Measurements from ENCODE around the gene RNF5.
"Not testable (repeated sequence)": the region's sequence is repeated elsewhere in the genome, so short reads cannot be mapped to it uniquely, and the experiment has no call there.

RNF5 gene

DNA sequence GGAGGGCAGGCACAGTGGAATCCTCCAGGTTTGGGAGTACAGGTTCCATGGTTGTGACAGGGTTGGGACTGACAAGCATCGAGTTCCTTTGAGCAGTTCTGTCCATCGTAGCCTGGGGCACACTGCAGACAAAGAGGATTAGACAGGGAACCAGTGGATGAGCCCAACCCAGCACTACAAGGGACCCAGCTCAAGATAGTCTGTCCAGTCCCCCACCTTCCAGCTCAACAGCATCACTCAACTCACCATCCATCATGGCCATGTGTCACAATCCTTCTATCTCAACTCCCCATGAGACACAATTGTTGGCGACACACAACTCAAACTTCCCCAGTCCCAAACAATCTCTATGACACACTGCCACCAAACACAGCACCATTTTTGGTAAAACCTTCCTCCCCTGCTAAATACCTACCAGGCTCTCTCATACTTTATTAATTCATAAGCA lies 26.1 kb downstream of the RNF5 start:
- DNase-seq (ENCODE audit: low read depth in 2 of 2): no peak

DNA sequence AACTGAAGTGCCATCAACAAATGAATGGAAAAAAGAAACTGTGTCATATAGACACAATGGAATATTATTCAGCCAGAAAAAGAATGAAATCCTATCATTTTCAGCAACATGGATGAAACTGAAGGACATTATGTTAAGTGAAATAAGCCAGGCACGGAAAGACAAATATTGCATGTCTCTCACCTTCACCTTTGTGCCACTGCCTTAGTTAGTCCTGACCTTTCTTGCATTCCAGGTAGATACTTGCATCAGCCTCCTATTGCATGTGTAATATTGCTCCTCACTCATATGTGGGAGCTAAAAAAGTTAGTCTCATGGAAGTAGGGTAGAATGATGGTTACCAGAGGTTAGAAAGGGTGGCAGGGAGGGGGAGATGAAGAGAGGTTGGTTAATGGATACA lies 30.8 kb downstream of the RNF5 start:
- no peak for DNase-seq (ENCODE audit: low read depth in 2 of 2)

DNA sequence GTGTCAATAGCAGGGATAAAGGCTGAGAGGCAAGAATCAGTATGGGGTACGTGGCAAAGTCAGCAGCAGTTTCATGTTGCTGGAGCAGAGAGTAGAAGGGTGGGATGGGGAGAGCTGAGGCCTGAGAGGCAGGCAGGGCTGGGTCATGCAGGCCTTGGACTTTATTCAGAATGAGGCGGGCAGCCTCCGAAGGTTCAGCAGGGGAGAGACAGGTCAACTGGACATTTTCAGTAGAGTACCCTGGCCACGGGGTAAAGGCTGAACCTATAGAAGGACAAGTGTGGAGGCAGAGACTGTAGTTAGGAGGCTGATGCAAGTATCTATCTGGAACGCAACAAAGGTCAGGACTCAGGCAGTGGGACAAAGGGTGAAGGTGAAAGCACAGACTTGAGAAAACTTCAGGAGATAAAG lies 32.0 kb downstream of the RNF5 start:
- no peak for DNase-seq (ENCODE audit: low read depth in 2 of 2)

GRCh38 chr6:32211432-32211831 lies 33.2 kb downstream of the RNF5 start:
- DNase-seq (ENCODE audit: low read depth in 2 of 2): not testable (repeated sequence)

DNA sequence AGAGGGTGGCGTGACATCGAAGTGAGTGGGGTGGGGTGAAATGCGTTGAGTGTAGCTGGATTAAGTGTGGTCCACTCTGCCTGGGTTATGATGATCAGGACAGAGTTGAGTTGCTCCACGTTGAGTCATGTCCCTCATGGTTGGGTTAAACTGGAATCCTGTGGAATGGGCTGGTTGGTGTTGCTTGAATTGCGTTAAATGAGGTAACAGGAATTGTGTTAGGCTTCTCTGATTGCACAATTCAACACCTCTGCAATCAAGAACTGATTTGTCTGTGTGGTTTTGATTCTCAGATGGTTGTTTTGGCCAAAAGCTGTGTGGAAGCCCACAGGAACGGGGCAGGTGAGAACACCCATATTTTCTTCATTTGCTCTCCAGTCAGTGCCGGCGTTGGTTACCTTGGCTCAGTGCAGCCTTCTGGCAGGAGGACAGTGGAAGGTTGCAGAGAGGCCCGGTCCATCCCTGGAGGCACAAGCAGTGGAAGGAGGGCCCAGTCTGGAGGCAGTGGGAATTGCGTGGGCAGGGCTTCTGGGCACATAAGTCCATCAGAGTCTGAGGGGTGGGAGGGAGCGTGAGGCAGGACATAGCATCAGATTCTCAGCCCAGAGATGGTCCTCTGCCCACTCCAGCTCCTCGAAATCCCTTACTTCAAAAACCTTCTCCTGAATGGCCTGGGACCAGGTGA lies 34.0 kb downstream of the RNF5 start:
- DNase-seq (ENCODE audit: low read depth in 2 of 2): no peak

- DNase-seq (ENCODE audit: low read depth in 2 of 2): no peak
These were observed 35.4 kb downstream of the RNF5 start for GRCh38 chr6:32213649-32214048.

GRCh38 chr6:32214126-32214525 lies 35.9 kb downstream of the RNF5 start:
- DNase-seq (ENCODE audit: low read depth in 2 of 2): no peak

DNA sequence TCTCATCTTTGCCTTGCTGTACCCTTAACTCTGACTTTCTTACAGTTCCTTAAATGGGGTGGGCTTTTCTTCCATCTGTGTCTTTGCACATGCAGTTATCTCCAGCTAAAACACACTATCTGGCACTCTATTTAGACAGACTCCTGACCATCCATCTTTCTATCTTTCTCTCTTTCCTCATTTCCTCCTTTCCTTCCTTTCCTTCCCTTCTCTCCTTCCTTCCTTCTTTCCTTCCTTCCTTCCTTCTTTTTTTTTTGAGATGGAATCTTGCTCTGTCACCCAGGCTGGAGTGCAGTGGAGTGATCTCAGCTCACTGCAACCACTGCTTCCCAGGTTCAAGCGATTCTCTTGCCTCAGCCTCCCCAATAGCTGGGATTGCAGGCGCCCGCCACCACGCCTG lies 37.4 kb downstream of the RNF5 start:
- DNase-seq (ENCODE audit: low read depth in 2 of 2): no peak

GRCh38 chr6:32216285-32216684 lies 38.1 kb downstream of the RNF5 start:
- no peak for DNase-seq (ENCODE audit: low read depth in 2 of 2)

- no peak for DNase-seq (ENCODE audit: low read depth in 2 of 2)
These were observed 38.8 kb downstream of the RNF5 start for GRCh38 chr6:32216998-32217397.

DNA sequence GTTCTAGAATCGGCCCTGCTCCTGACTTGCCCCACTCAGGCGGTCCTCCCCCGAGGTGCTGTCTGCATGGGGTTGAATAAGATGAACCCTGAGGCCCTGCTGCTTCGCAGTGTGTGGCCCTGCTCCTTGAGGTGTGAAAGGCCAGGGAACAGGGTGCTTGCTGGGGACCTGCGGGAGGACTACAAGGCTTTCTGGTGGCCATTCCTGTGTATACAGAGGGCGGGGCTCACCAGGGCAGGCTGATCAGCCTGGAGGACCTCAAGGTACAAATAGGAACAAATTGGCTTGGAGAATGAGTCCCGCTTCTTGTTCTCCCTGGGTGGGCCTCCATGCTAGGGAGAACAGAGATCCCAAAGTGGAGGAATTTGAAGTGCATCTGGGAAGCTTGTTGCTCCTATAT lies 40.0 kb downstream of the RNF5 start:
- DNase-seq (ENCODE audit: low read depth in 2 of 2): no peak

GRCh38 chr6:32220021-32220420 lies 41.8 kb downstream of the RNF5 start:
- DNase-seq (ENCODE audit: low read depth in 2 of 2): no peak

DNA sequence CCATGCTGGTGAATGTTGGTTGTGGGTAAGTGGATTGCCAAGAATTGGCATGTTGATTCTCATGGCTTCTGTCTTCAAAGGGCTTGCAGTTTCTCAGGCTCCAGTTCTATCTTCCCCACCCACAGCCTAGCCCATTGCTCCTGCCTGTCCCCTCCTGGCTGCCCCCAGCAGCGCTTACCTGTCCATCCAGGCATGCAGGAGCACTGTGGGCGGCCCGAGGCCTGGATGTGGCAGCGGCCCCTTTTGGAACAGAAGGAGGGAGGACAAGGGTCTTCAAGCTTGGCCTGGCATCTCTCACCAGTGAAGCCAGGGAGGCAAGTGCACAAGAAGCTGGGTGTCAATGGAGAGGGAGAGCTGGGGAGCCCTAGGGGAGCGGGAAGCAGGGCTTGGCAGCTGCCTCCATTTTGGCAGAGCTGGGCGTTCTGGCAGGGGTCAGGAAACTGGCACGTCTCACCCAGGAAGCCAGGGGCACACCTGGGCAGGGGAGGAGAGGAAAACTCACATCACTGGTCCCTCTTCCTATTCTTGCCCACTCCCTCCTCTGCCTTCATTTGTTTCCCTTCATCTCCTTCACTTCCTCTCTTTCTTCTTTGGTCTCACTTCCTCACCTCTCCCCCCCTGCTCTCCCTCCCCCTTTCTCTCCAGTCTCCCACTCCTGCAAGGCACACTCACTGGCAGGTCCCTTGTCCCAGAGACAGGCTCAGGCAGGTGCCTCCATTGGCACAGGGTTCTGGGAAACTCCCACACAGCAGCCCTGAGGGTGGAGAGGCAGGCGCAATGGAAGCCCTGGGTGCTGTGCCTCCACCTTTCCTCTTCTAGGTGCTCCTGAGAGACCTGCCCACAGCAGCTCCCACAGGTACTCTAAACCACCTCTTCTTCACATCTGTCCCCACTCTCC lies 44.4 kb downstream of the RNF5 start:
- DNase-seq (ENCODE audit: low read depth in 2 of 2): no peak

GRCh38 chr6:32223258-32224235 lies 45.3 kb downstream of the RNF5 start, which contains the start of gene NOTCH4:
NOTCH4 (minus strand) TSS chr6:32224067; CDS start chr6:32223928, 139 bp downstream.
- DNase-seq (ENCODE audit: low read depth in 2 of 2): no peak

DNA sequence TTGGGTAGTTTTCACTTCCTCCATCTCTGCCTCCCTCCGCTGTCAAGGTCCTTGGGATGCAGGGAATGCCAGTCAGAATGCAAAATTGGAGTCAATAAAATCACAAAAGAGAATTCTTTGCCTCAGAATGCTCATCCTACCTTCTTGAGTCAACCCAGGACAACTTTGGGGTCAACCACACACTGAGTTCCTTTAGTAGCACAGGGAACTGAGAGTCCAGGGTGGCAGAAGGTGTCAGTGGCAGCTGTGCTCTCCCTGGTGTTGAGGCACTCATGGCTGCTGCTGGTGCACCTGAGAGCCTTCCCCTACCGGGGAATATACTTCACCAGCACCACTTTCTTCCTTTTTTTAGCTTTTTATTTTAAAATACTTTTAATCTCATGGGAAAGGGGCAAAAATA lies 46.5 kb downstream of the RNF5 start:
- no peak for DNase-seq (ENCODE audit: low read depth in 2 of 2)

DNA sequence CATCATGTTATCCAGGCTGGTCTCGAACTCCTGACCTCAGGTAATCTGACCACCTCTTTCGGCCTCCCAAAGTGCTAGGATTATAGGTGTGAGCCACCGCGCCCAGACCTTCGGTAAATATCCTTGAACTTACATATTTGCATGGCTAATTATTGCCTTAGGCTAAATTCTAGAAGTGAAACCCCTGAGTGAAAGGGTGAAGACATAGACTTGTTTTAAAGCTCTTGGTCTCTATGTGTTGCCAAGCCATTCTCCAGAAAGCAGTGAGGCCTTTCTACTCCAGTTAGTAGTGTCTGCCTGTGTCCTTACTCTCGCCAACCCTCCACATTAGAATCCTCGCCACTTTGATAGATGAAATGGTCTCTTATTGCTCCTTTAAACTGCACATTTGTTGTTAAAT lies 48.2 kb downstream of the RNF5 start:
- no peak for DNase-seq (ENCODE audit: low read depth in 2 of 2)

All from stimulated activated CD8-positive, alpha-beta memory T cell treated with anti-CD3 and anti-CD28 coated beads, Interleukin-15, amount 100 ng/mL, for 48 hours (primary cell).